ENCODE results near the gene MYO15B. TPM values are rescaled to one million over a fixed set of nuclear protein-coding genes. Genes with fewer than 3 reads are reported as not detected.

The MYO15B gene
- total RNA-seq, 1 experiment from 2014 or later = 30.3 TPM

DNA sequence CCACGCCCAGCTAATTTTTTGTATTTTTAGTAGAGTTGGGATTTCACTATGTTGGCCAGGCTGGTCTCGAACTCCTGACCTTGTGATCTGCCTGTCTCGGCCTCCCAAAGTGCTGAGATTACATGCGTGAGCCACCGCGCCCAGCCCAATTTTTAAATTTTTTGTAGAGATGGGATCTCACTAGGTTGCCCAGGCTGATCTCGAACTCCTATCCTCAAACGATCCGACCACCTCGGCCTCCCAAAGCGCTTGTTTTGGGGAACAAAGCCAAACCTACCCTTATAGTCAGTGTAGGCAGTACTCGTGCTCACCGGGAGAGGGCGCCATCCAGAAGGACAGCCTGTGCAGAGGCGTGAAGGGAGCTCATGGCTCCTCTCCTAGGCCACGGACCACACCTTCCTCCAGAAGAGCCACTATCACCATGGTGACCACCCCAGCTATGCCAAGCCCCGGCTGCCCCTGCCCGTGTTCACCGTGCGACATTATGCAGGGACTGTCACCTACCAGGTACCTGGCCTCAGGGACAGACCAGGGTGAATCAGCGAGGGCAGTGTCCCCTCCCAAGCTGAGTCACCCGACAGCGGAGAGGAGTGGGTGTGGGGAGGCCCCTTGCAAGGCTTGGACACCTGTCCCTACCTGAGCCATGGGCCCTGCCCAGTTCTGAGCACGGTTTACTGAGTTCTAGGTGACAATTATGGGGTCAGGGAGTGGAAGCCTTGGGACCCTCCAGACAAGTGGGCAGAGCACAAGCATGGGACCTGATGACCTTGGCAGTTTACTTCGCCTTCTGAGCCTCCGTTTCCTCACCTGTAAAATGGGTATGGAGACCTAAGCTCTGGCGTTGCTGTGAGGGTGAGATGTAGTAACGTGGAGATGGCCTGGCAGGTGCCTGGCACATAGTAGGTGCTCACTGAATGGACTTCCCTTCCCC lies 13.7 kb downstream of the MYO15B start (continued):
- TF ChIP-seq, protein P1, sequence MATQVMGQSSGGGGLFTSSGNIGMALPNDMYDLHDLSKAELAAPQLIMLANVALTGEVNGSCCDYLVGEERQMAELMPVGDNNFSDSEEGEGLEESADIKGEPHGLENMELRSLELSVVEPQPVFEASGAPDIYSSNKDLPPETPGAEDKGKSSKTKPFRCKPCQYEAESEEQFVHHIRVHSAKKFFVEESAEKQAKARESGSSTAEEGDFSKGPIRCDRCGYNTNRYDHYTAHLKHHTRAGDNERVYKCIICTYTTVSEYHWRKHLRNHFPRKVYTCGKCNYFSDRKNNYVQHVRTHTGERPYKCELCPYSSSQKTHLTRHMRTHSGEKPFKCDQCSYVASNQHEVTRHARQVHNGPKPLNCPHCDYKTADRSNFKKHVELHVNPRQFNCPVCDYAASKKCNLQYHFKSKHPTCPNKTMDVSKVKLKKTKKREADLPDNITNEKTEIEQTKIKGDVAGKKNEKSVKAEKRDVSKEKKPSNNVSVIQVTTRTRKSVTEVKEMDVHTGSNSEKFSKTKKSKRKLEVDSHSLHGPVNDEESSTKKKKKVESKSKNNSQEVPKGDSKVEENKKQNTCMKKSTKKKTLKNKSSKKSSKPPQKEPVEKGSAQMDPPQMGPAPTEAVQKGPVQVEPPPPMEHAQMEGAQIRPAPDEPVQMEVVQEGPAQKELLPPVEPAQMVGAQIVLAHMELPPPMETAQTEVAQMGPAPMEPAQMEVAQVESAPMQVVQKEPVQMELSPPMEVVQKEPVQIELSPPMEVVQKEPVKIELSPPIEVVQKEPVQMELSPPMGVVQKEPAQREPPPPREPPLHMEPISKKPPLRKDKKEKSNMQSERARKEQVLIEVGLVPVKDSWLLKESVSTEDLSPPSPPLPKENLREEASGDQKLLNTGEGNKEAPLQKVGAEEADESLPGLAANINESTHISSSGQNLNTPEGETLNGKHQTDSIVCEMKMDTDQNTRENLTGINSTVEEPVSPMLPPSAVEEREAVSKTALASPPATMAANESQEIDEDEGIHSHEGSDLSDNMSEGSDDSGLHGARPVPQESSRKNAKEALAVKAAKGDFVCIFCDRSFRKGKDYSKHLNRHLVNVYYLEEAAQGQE (IDR thresholded peaks at IDR 0.05; ENCODE audit: low read depth) = no peak
- TF ChIP-seq CEBPB (IDR thresholded peaks at IDR 0.05; ENCODE audit: low read depth) (no peak), EZH2 (IDR thresholded peaks at IDR 0.05) (no peak), CBX3 (IDR thresholded peaks at IDR 0.05; ENCODE audit: low read depth) (peak; percentile 76)

DNA sequence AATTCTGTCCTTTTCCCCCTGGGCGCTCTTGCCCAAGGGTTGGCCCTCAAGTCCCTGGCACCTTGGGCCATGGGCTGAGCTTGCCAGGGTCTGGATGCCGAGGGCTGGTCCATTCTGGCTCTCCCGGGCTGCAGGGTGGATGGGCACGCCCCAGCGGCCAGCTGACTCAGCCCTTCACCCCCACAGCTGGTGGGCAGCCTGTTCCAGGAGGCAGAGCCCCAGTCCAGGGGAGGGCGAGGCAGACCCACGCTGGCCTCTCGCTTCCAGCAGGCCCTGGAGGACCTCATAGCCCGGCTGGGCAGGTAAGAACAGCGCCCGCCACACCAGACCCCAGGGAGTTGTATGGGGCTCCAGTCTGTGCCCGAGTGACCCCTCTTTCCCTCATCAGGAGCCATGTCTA lies 15.0 kb downstream of the MYO15B start:
- H3K27ac ChIP-seq (ENCODE audit: low read depth, low read length) = no peak overlapping the region; the same call in 1 of the 2 replicates
- H3K27me3 ChIP-seq (ENCODE audit: insufficient read depth, low read length) = no peaks in the 10 kb centered on the region
- ChIA-PET CTCF (interaction anchor here (0.9 to 4.2 kb wide), 6 partner anchors 8 to 147 kb away, joined by 3 to 73 read pairs (median 23); partner anchors contain the start of gene SMIM5), POLR2A (no interaction called here), RAD21 (ENCODE audit: low non-redundant PET in 1 of 2, low total read pairs in 2 of 2, uncharacterized antibody in 2 of 2, unreplicated experiment in 2 of 2) (no interaction called here)
- H3K4me2 ChIP-seq (ENCODE audit: low read length) = peak overlapping the region; percentile 70; the same call in 1 of the 2 replicates
- no TSS peak for BruUV-seq (replicated peaks)
- intact Hi-C loops (cut with micrococcal nuclease) = loop anchor here (5.0 kb wide), 2 partner anchors 85 to 175 kb away; partner anchors contain the start of genes CASKIN2 and TSEN54
- no peak overlapping the region for H2AFZ ChIP-seq (ENCODE audit: low read depth, low read length, poor library complexity, severe bottlenecking)
- H3K9me3 ChIP-seq (ENCODE audit: control insufficient read depth in 1 of 2, insufficient read depth in 1 of 2, low read depth in 1 of 2, low read length in 2 of 2) = no peaks in the 10 kb centered on the region
- no peaks in the 10 kb centered on the region for H3K36me3 ChIP-seq (ENCODE audit: control insufficient read depth in 1 of 2, insufficient read depth in 2 of 2, low read length in 2 of 2)
- ATAC-seq (no peak), DNase-seq (ENCODE audit: low read depth, low spot score) (no peak)
- H3K9me2 ChIP-seq (ENCODE audit: insufficient read depth) = no peaks in the 10 kb centered on the region
- no peak overlapping the region for H3K4me3 ChIP-seq (replicated peaks in 1 of 2; ENCODE audit: low read depth in 1 of 2, low read length in 2 of 2)
- H4K20me1 ChIP-seq (ENCODE audit: insufficient read depth) = no peaks in the 10 kb centered on the region
- H3K4me1 ChIP-seq (ENCODE audit: control insufficient read depth in 1 of 2, insufficient read depth in 2 of 2, low read length in 2 of 2) = peaks cover 15 to 51% of the 10 kb centered on the region in 2 experiments
- no peak overlapping the region for H3K9ac ChIP-seq (ENCODE audit: low read length)
- no peaks in the 10 kb centered on the region for H3K79me2 ChIP-seq (ENCODE audit: insufficient read depth, low read length)
- no peak for TF ChIP-seq POLR2AphosphoS5 (IDR thresholded peaks at IDR 0.05; ENCODE audit: low read depth, low read length)
- TF ChIP-seq, protein P1 (IDR thresholded peaks at IDR 0.05; ENCODE audit: low read depth) = no peak
- TF ChIP-seq TCF7L2 (IDR thresholded peaks at IDR 0.05; ENCODE audit: borderline replicate concordance, extremely low read depth, insufficient read depth, insufficient read length) = no peak
- TF ChIP-seq SRF (IDR thresholded peaks at IDR 0.05; ENCODE audit: low read depth) = no peak
- TF ChIP-seq EGR1 (IDR thresholded peaks at IDR 0.05; ENCODE audit: low read depth) = no peak
- no peak for TF ChIP-seq ZFX (IDR thresholded peaks at IDR 0.05)
- TF ChIP-seq FOSL1 (IDR thresholded peaks at IDR 0.05; ENCODE audit: low read depth) = no peak
- no peak for TF ChIP-seq CEBPB (IDR thresholded peaks at IDR 0.05; ENCODE audit: low read depth)
- TF ChIP-seq SIN3A (IDR thresholded peaks at IDR 0.05; ENCODE audit: low read depth) = no peak
- no peak for TF ChIP-seq ZNF274 (IDR thresholded peaks at IDR 0.05; ENCODE audit: low read depth, low read length)
- no peak for TF ChIP-seq YY1 (IDR thresholded peaks at IDR 0.05; ENCODE audit: extremely low read depth, insufficient replicate concordance, low read depth, low read length)
- no peak for TF ChIP-seq POLR2A (IDR thresholded peaks at IDR 0.05; ENCODE audit: borderline replicate concordance, extremely low read depth, insufficient read depth, insufficient read length)
- no peak for TF ChIP-seq RAD21 (IDR thresholded peaks at IDR 0.05; ENCODE audit: low read depth)

All from HCT116 (cell line).